OCI-LY1 (cell line): ENCODE results near the gene RFX4.

Experiments used
- H2AFZ ChIP-seq: fragments of 200-600 bp; sonication (generic), shearing (Covaris generic); 2 replicates; pipeline ENCODE4 v1.6.0; 2014; ENCODE audit warnings: antibody characterized with exemption, mild to moderate bottlenecking, low read length
- H3F3A ChIP-seq: fragments of 200-600 bp; sonication (generic), shearing (Covaris generic); 2 replicates; pipeline ENCODE4 v1.6.0; 2014; ENCODE audit warnings: mild to moderate bottlenecking, antibody characterized with exemption, low read length, moderate library complexity; ENCODE audit not compliant: insufficient read depth
- H3K27ac ChIP-seq: fragments of 200-600 bp; sonication (generic); 2 replicates; pipeline ENCODE4 v1.5.1; 2014; ENCODE audit warnings: low read length, mixed run types, mild to moderate bottlenecking, low read depth; ENCODE audit not compliant: poor library complexity, severe bottlenecking
- H3K27me3 ChIP-seq: fragments of 200-600 bp; sonication (generic); 2 replicates; pipeline ENCODE4 v1.6.0; 2014; ENCODE audit warnings: antibody characterized with exemption, mild to moderate bottlenecking, low read length, moderate library complexity; ENCODE audit not compliant: insufficient read depth
- H3K36me3 ChIP-seq: fragments of 200-600 bp; sonication (generic); 2 replicates; pipeline ENCODE4 v1.6.1; 2014; ENCODE audit warnings: mild to moderate bottlenecking, antibody characterized with exemption, low read length, moderate library complexity, mixed read lengths; ENCODE audit not compliant: insufficient read depth
- H3K4me1 ChIP-seq: fragments of 200-600 bp; sonication (generic); 2 replicates; pipeline ENCODE4 v1.5.1; 2014; ENCODE audit warnings: mild to moderate bottlenecking, low read length, moderate library complexity; ENCODE audit not compliant: insufficient read depth, severe bottlenecking
- H3K4me2 ChIP-seq: fragments of 200-600 bp; sonication (generic), shearing (Covaris generic); 2 replicates; pipeline ENCODE4 v1.6.1; 2014; ENCODE audit warnings: low read length
- H3K4me3 ChIP-seq: fragments of 200-600 bp; sonication (generic); 2 replicates; pipeline ENCODE4 v1.5.1; 2014; ENCODE audit warnings: low read length, low read depth, mild to moderate bottlenecking, mixed read lengths; ENCODE audit not compliant: poor library complexity, severe bottlenecking
- H3K79me2 ChIP-seq: fragments of 200-600 bp; shearing (Covaris generic); 2 replicates; pipeline ENCODE4 v1.6.1; 2016; ENCODE audit warnings: mixed run types, low read length, mixed read lengths; ENCODE audit not compliant: insufficient read depth
- H3K9ac ChIP-seq: fragments of 200-600 bp; sonication (generic), shearing (Covaris generic); 2 replicates; pipeline ENCODE4 v1.6.1; 2014; ENCODE audit warnings: mild to moderate bottlenecking, low read length, mixed read lengths
- H3K9me2 ChIP-seq: fragments of 200-600 bp; sonication (generic), shearing (Covaris generic); 2 replicates; pipeline ENCODE4 v1.6.1; 2014; ENCODE audit warnings: low read depth, mild to moderate bottlenecking, low read length, mixed read lengths
- H3K9me3 ChIP-seq: fragments of 200-600 bp; shearing (Covaris generic); 2 replicates; pipeline ENCODE4 v1.6.1; 2014; ENCODE audit warnings: low read length, mixed read lengths
- H4K20me1 ChIP-seq: fragments of 200-600 bp; sonication (generic), shearing (Covaris generic); 2 replicates; pipeline ENCODE4 v1.6.0; 2016; ENCODE audit warnings: mild to moderate bottlenecking, low read length; ENCODE audit not compliant: insufficient read depth
- CTCF ChIP-seq: fragments of 200-600 bp; sonication (generic), shearing (Covaris generic); IDR thresholded peaks from 2 replicates; pipeline ENCODE4 v1.5.1; 2017; ENCODE audit warnings: mild to moderate bottlenecking, antibody characterized with exemption, low read length, moderate library complexity, mixed read lengths
- EZH2 ChIP-seq: fragments of 200-600 bp; sonication (generic), shearing (Covaris generic); IDR thresholded peaks from 2 replicates; pipeline ENCODE4 v1.8.0; 2017; ENCODE audit warnings: borderline replicate concordance, mixed run types, mild to moderate bottlenecking, antibody characterized with exemption, low read length, moderate library complexity, mixed read lengths

The RFX4 gene

DNA sequence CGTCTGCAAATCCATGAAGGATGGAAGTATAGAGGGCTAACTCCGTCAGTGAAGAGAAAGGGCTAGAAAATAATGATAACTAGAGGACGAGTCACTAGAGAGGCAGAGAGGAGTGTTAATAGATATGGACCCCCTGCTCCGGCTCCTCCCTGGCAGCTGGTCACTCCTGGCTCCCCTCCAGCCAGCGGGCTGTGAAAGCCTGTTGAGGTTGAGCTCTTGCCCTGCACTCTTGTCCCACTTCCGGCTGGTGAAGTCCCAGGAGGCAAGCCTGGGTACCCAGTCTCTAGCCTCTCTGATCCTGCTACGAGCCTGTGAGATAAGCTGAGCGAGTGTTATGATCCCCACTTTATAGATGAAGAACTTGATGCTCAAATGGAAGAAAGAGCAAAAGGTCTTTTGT is 90.3 kb downstream of the RFX4 start:
- TF ChIP-seq EZH2 = no peak
- no peak for TF ChIP-seq CTCF
- Histone ChIP-seq H3K9me3 (no peaks in the 10 kb centered on the region), H3K9me2 (no peaks in the 10 kb centered on the region), H3K79me2 (no peaks in the 10 kb centered on the region), H2AFZ (no peak overlapping the region), H4K20me1 (no peaks in the 10 kb centered on the region), H3K27me3 (no peaks in the 10 kb centered on the region), H3F3A (no peaks in the 10 kb centered on the region), H3K4me1 (no peaks in the 10 kb centered on the region), H3K4me3 (no peak overlapping the region), H3K4me2 (no peak overlapping the region), H3K36me3 (no peaks in the 10 kb centered on the region), H3K9ac (no peak overlapping the region), H3K27ac (no peak overlapping the region)

- H3K36me3 ChIP-seq = no peaks in the 10 kb centered on the region
- no peak overlapping the region for H3K9ac ChIP-seq
- H3K4me3 ChIP-seq = no peak overlapping the region
- TF ChIP-seq EZH2 = no peak
- TF ChIP-seq CTCF = no peak
- no peaks in the 10 kb centered on the region for H3K79me2 ChIP-seq
- H2AFZ ChIP-seq = no peak overlapping the region
- no peaks in the 10 kb centered on the region for H3K4me1 ChIP-seq
- no peaks in the 10 kb centered on the region for H4K20me1 ChIP-seq
- H3K4me2 ChIP-seq = no peak overlapping the region
- H3K27ac ChIP-seq = no peak overlapping the region
- no peaks in the 10 kb centered on the region for H3K27me3 ChIP-seq
- H3K9me3 ChIP-seq = no peaks in the 10 kb centered on the region
- H3F3A ChIP-seq = no peaks in the 10 kb centered on the region
- no peaks in the 10 kb centered on the region for H3K9me2 ChIP-seq
Measured at GRCh38 chr12:106675651-106676435, 93.0 kb downstream of the RFX4 start.

DNA sequence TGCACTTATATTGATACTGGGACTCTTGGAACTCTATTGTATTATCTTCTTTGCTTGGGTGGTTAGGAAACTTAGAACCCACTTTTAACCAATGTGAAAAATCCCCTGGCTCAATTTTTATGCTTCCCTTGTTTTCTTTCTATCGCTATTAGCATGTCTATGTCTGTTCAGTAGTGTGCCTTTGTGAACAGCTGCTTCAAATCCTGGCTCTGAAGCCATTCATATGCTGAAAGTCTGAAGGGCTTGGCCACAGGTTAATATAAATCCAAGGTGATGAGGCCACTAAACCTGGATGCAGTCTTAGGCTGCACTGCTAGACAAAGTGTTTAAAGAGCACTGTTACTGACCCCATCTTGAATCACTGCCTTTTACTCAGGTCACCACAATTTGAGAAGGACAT is 96.8 kb downstream of the RFX4 start:
- Histone ChIP-seq H3K9me2 (no peaks in the 10 kb centered on the region), H3K4me3 (no peak overlapping the region), H3K9me3 (no peaks in the 10 kb centered on the region), H3K4me2 (no peak overlapping the region), H3K79me2 (no peaks in the 10 kb centered on the region), H3K36me3 (no peaks in the 10 kb centered on the region), H3K27me3 (no peaks in the 10 kb centered on the region), H2AFZ (no peak overlapping the region), H3F3A (no peaks in the 10 kb centered on the region), H3K9ac (no peak overlapping the region), H4K20me1 (no peaks in the 10 kb centered on the region), H3K4me1 (no peaks in the 10 kb centered on the region), H3K27ac (no peak overlapping the region)
- no peak for TF ChIP-seq EZH2
- TF ChIP-seq CTCF = no peak
